ENCODE data around the gene ABCA12.
"Not testable (repeated sequence)": the region's sequence is repeated elsewhere in the genome, so short reads cannot be mapped to it uniquely, and the experiment has no call there.

Gene ABCA12

GRCh38 chr2:215138479-215138878 is at the start of gene ABCA12:
Gene ABCA12, minus strand, starts transcription at chr2:215138626. Its CDS starts 418 bp downstream, at chr2:215138208.
- DNase-seq: no peak

GRCh38 chr2:215188078-215188477 is 49.7 kb upstream of the ABCA12 start:
- no peak for DNase-seq

- no peak for DNase-seq
Measured at GRCh38 chr2:215186021-215186420, 47.6 kb upstream of the ABCA12 start.

- no peak for DNase-seq
Measured at GRCh38 chr2:215178121-215178520, 39.7 kb upstream of the ABCA12 start.

GRCh38 chr2:215171796-215172195 is 33.4 kb upstream of the ABCA12 start:
- DNase-seq: no peak

GRCh38 chr2:215171151-215171550 is 32.7 kb upstream of the ABCA12 start:
- DNase-seq: no peak

GRCh38 chr2:215166505-215166904 is 28.1 kb upstream of the ABCA12 start:
- not testable (repeated sequence) for DNase-seq

GRCh38 chr2:215163319-215163718 is 24.9 kb upstream of the ABCA12 start:
- DNase-seq: not testable (repeated sequence)

- DNase-seq: no peak
Measured at GRCh38 chr2:215161301-215161829, 22.9 kb upstream of the ABCA12 start.

GRCh38 chr2:215160081-215160480 is 21.7 kb upstream of the ABCA12 start:
- DNase-seq: no peak

GRCh38 chr2:215156453-215156852 is 18.0 kb upstream of the ABCA12 start:
- no peak for DNase-seq

GRCh38 chr2:215149894-215150293 is 11.5 kb upstream of the ABCA12 start:
- DNase-seq: no peak

GRCh38 chr2:215149486-215149885 is 11.1 kb upstream of the ABCA12 start:
- no peak for DNase-seq

GRCh38 chr2:215149060-215149459 is 10.6 kb upstream of the ABCA12 start:
- no peak for DNase-seq

- DNase-seq: no peak
Measured at GRCh38 chr2:215145611-215146010, 7.2 kb upstream of the ABCA12 start.

- no peak for DNase-seq
Measured at GRCh38 chr2:215144106-215144875, 5.9 kb upstream of the ABCA12 start.

- DNase-seq: no peak
Measured at GRCh38 chr2:215143458-215143857, 5.0 kb upstream of the ABCA12 start.

GRCh38 chr2:215141706-215142105 is 3.3 kb upstream of the ABCA12 start:
- DNase-seq: no peak

- DNase-seq: no peak
Measured at GRCh38 chr2:215140166-215140707, 1.8 kb upstream of the ABCA12 start.

- peak; percentile 45 for DNase-seq
Measured at GRCh38 chr2:215137741-215138340, 585 bp downstream of the ABCA12 start.

GRCh38 chr2:215137329-215137686 is 1.1 kb downstream of the ABCA12 start:
- DNase-seq: no peak

GRCh38 chr2:215136669-215137328 is 1.6 kb downstream of the ABCA12 start:
- no peak for DNase-seq

GRCh38 chr2:215120401-215120800 is 18.0 kb downstream of the ABCA12 start:
- DNase-seq: no peak

GRCh38 chr2:215119847-215120246 is 18.6 kb downstream of the ABCA12 start:
- no peak for DNase-seq
